H1 (cell line): Measurements from ENCODE around the gene FAM120B. TPM values are rescaled to one million over a fixed set of nuclear protein-coding genes. Genes with fewer than 3 reads are reported as not detected.

Experiments used
- CTCF ChIA-PET: fragments of 300-600 bp; sonication (Branson Sonifier 250); formaldehyde crosslinking; loops from one replicate; lab custom pipeline; 2021; ENCODE audit not compliant: partially characterized antibody; lab: Charles Lee
- POLR2A ChIA-PET: fragments of 300-600 bp; sonication (Branson Sonifier 250); formaldehyde crosslinking; loops from one replicate; lab custom pipeline; 2021; ENCODE audit warnings: inconsistent platforms; ENCODE audit not compliant: partially characterized antibody; lab: Charles Lee
- DNase-seq, 2 experiments: peaks; one replicate each; pipeline versions ENCODE4 v3.0.0 to v3.0.0-alpha.2; 2010 to 2022; ENCODE audit warnings: low spot score in 2 of 2, low read depth in 1 of 2, mixed read lengths in 1 of 2
- FAIRE-seq: peaks from 2 replicates; lab custom pipeline; 2011; peaks lifted over from hg19 to GRCh38; lab: Jason Lieb, UNC
- H2AFZ ChIP-seq: 2 replicates; pipeline ENCODE4 v1.8.1; 2012; ENCODE audit warnings: low read length, inconsistent platforms
- H2AK5ac ChIP-seq: 2 replicates; pipeline ENCODE4 v1.6.1; 2013; ENCODE audit warnings: low read depth, low read length
- H2BK120ac ChIP-seq: replicated peaks from 2 replicates; pipeline ENCODE3; 2013; ENCODE audit warnings: low read depth, low read length, inconsistent platforms
- H2BK12ac ChIP-seq: 2 replicates; pipeline ENCODE4 v1.6.1; 2013; ENCODE audit warnings: low read depth, low read length
- H2BK15ac ChIP-seq: 2 replicates; pipeline ENCODE4 v1.6.1; 2013; ENCODE audit warnings: low read length
- H2BK20ac ChIP-seq: 2 replicates; pipeline ENCODE4 v1.6.1; 2013; ENCODE audit warnings: low read length
- H2BK5ac ChIP-seq: 2 replicates; pipeline ENCODE4 v1.6.1; 2013; ENCODE audit warnings: low read depth, low read length
- H3K14ac ChIP-seq: 2 replicates; pipeline ENCODE4 v1.6.1; 2013; ENCODE audit warnings: inconsistent platforms; ENCODE audit not compliant: insufficient read length
- H3K18ac ChIP-seq: 2 replicates; pipeline ENCODE4 v1.6.1; 2013; ENCODE audit warnings: low read length; ENCODE audit errors: extremely low read depth
- H3K23ac ChIP-seq: 2 replicates; pipeline ENCODE4 v1.6.1; 2013; ENCODE audit warnings: inconsistent platforms; ENCODE audit not compliant: insufficient read length
- H3K23me2 ChIP-seq: 2 replicates; pipeline ENCODE4 v1.6.1; 2013; ENCODE audit warnings: low read depth, low read length
- H3K27ac ChIP-seq: 2 replicates; pipeline ENCODE4 v1.6.1; 2011; ENCODE audit warnings: low read depth, low read length, inconsistent platforms
- H3K27me3 ChIP-seq, 4 experiments: replicated peaks in 1 of 4; 1 replicate in 1 of 4; 2 replicates in 3 of 4; pipeline versions ENCODE4 v1.6.1 to v1.8.1; 2011 to 2013; ENCODE audit warnings: low read length in 3 of 4, mild to moderate bottlenecking in 3 of 4, inconsistent platforms in 2 of 4, mixed read lengths in 2 of 4, moderate library complexity in 1 of 4; ENCODE audit not compliant: control insufficient read depth in 3 of 4, insufficient read depth in 3 of 4; ENCODE audit errors: extremely low read depth in 1 of 4
- H3K36me3 ChIP-seq, 4 experiments: 2 replicates each; pipeline versions ENCODE4 v1.6.1 to v1.8.1; 2011 to 2013; ENCODE audit warnings: mild to moderate bottlenecking in 4 of 4, low read length in 3 of 4, moderate library complexity in 2 of 4, control low read depth in 1 of 4, inconsistent platforms in 1 of 4; ENCODE audit not compliant: insufficient read depth in 4 of 4, control insufficient read depth in 2 of 4
- H3K4ac ChIP-seq: replicated peaks from 2 replicates; pipeline ENCODE3; 2013; ENCODE audit warnings: low read length, low read depth, mixed read lengths, inconsistent platforms; ENCODE audit not compliant: insufficient read length
- H3K4me1 ChIP-seq, 4 experiments: replicated peaks in 1 of 4; 1 replicate in 1 of 4; 2 replicates in 3 of 4; pipeline versions ENCODE4 v1.6.1 to v1.8.1; 2011 to 2013; ENCODE audit warnings: low read length in 3 of 4, inconsistent platforms in 2 of 4, mixed read lengths in 1 of 4; ENCODE audit not compliant: insufficient read depth in 4 of 4, control insufficient read depth in 3 of 4
- H3K4me2 ChIP-seq, 2 experiments: 2 replicates each; pipeline versions ENCODE4 v1.6.1 to v1.8.1; 2011 to 2013; ENCODE audit warnings: low read depth in 2 of 2, low read length in 2 of 2, control low read depth in 1 of 2, inconsistent platforms in 1 of 2, mild to moderate bottlenecking in 1 of 2; ENCODE audit not compliant: insufficient read depth in 1 of 2
- H3K4me3 ChIP-seq, 4 experiments: fragments of 200-600, 300-600 bp in 1 of 4; sonication (generic), shearing (Covaris generic), sonication (Bioruptor Twin) in 1 of 4; 2 replicates each; pipeline versions ENCODE4 v1.5.1 to v1.8.1; 2011 to 2016; ENCODE audit warnings: low read length in 4 of 4, low read depth in 3 of 4, control low read depth in 2 of 4, inconsistent platforms in 2 of 4, mild to moderate bottlenecking in 2 of 4, mixed read lengths in 1 of 4, moderate library complexity in 1 of 4; ENCODE audit not compliant: insufficient read depth in 2 of 4; ENCODE audit errors: extremely low read depth in 1 of 4
- H3K56ac ChIP-seq: replicated peaks from 2 replicates; pipeline ENCODE3; 2013; ENCODE audit warnings: low read depth, mild to moderate bottlenecking, mixed read lengths, low read length, inconsistent platforms; ENCODE audit not compliant: insufficient read length
- H3K79me1 ChIP-seq: 2 replicates; pipeline ENCODE4 v1.6.1; 2013; ENCODE audit warnings: low read depth, low read length, control low read depth
- H3K79me2 ChIP-seq, 2 experiments: 2 replicates each; pipeline versions ENCODE4 v1.6.1 to v1.8.1; 2012 to 2013; ENCODE audit warnings: low read length in 2 of 2, mild to moderate bottlenecking in 2 of 2, inconsistent platforms in 1 of 2; ENCODE audit not compliant: insufficient read depth in 2 of 2, control insufficient read depth in 1 of 2
- H3K9ac ChIP-seq, 4 experiments: replicated peaks in 1 of 4; 1 replicate in 1 of 4; 2 replicates in 3 of 4; pipeline versions ENCODE4 v1.6.1 to v1.8.1; 2011 to 2013; ENCODE audit warnings: low read depth in 3 of 4, low read length in 3 of 4, control low read depth in 2 of 4, mild to moderate bottlenecking in 2 of 4, moderate library complexity in 2 of 4, inconsistent platforms in 1 of 4; ENCODE audit errors: extremely low read depth in 1 of 4
- H3K9me3 ChIP-seq, 2 experiments: 2 replicates each; pipeline versions ENCODE4 v1.6.1 to v1.8.1; 2012 to 2013; ENCODE audit warnings: mild to moderate bottlenecking in 2 of 2, moderate library complexity in 2 of 2, control low read depth in 1 of 2, inconsistent platforms in 1 of 2, low read depth in 1 of 2, low read length in 1 of 2, mixed read lengths in 1 of 2; ENCODE audit not compliant: insufficient read depth in 2 of 2
- H4K20me1 ChIP-seq, 2 experiments: replicated peaks in 1 of 2; 2 replicates each; pipeline versions ENCODE3 to v1.8.1; 2011 to 2013; ENCODE audit warnings: inconsistent platforms in 2 of 2, low read length in 2 of 2, mild to moderate bottlenecking in 1 of 2; ENCODE audit not compliant: insufficient read depth in 2 of 2, control insufficient read depth in 1 of 2
- H4K5ac ChIP-seq: 2 replicates; pipeline ENCODE4 v1.6.1; 2013; ENCODE audit warnings: low read length, low read depth, mixed read lengths, inconsistent platforms; ENCODE audit not compliant: insufficient read length
- H4K8ac ChIP-seq: 2 replicates; pipeline ENCODE4 v1.8.0; 2013; ENCODE audit warnings: mild to moderate bottlenecking, moderate library complexity, low read length, inconsistent platforms; ENCODE audit not compliant: insufficient read depth; ENCODE audit errors: extremely low read depth
- H4K91ac ChIP-seq: replicated peaks from 2 replicates; pipeline ENCODE3; 2013; ENCODE audit warnings: low read length, mixed read lengths, inconsistent platforms; ENCODE audit not compliant: insufficient read length
- CTCF ChIP-seq, 3 experiments: IDR thresholded peaks; 1 replicate in 2 of 3; 2 replicates in 1 of 3; pipeline versions ENCODE4 v1.5.1 to v1.6.1; 2011; ENCODE audit warnings: low read length in 3 of 3, mild to moderate bottlenecking in 3 of 3, inconsistent platforms in 2 of 3, low read depth in 1 of 3, moderate library complexity in 1 of 3; ENCODE audit not compliant: insufficient read depth in 1 of 3; ENCODE audit errors: control extremely low read depth in 1 of 3
- HDAC6 ChIP-seq: IDR thresholded peaks from one replicate; pipeline ENCODE4 v1.7.1; 2012; ENCODE audit warnings: low read depth, mild to moderate bottlenecking, inconsistent platforms, low read length, moderate library complexity
- JUND ChIP-seq: IDR thresholded peaks from 2 replicates; pipeline ENCODE4 v1.6.1; 2011; ENCODE audit warnings: mild to moderate bottlenecking, improper control_type of control experiment, low read length
- POU5F1 ChIP-seq: IDR thresholded peaks from 2 replicates; pipeline ENCODE4 v1.6.1; 2011; ENCODE audit warnings: low read depth, mild to moderate bottlenecking, low read length, moderate library complexity
- SP1 ChIP-seq: IDR thresholded peaks from 2 replicates; pipeline ENCODE4 v1.6.1; 2011; ENCODE audit warnings: low read depth, low read length
- SRF ChIP-seq: IDR thresholded peaks from 2 replicates; pipeline ENCODE4 v1.6.1; 2011; ENCODE audit warnings: mild to moderate bottlenecking, low read depth, low read length, moderate library complexity
- WGBS, 2 experiments: shearing (Covaris generic) in 1 of 2; methylation state at CpG; one replicate each; pipeline versions ENCODE4 v1.1.6 to v1.1.7; 2013 to 2015; ENCODE audit warnings: low lambda C conversion rate in 2 of 2, mixed read lengths in 2 of 2, inconsistent platforms in 1 of 2, low coverage in 1 of 2, missing lambda C conversion rate in 1 of 2; ENCODE audit not compliant: insufficient replicate concordance in 2 of 2, insufficient coverage in 1 of 2, insufficient read length in 1 of 2; ENCODE audit errors: extremely low coverage in 1 of 2, missing lambda C conversion rate in 1 of 2; 5-methylcytosine and 5-hydroxymethylcytosine counted together
- polyA plus RNA-seq, 7 experiments: library from polyadenylated mRNA; depleted of rRNA in 3 of 7; stranded (reverse) in 5 of 7; unstranded in 2 of 7; fragments of >200 nt in 5 of 7; fragments of 200-250 nt in 2 of 7; gene quantifications; 1 replicate in 5 of 7; 2 replicates in 1 of 7; 4 replicates in 1 of 7; pipeline versions ENCODE4 v1.2.1 to v1.2.3, GENCODE V29; 2011 to 2013; ENCODE audit warnings: missing spikeins in 2 of 7, mixed read lengths in 2 of 7
- total RNA-seq: library from RNA; stranded (reverse); fragmentation: NEBNext Ultra II Directional; extraction: Animal tissue kit (Norgen Biotek cat#: 25700); gene quantifications from 2 replicates; pipeline ENCODE4 v1.2.1, GENCODE V29; 2021

FAM120B gene
- total and polyA plus RNA-seq, 2 of the 8 experiments (the other 6 are each of a cell fraction or from before 2014, with no cell fraction given) = 5.1 to 12.5 TPM

GRCh38 chr6:170311696-170312095 lies 5.1 kb downstream of the FAM120B start:
- Histone ChIP-seq H2BK20ac (no peak overlapping the region), H4K91ac (no peak overlapping the region), H2AFZ (no peak overlapping the region), H3K79me2 (peaks cover 0 to 37% of the 10 kb centered on the region in 2 experiments; a peak in 3 of 4 replicates), H3K14ac (no peak overlapping the region), H3K4me2 (no peak overlapping the region), H3K56ac (no peak overlapping the region), H3K4ac (no peak overlapping the region), H4K5ac (no peak overlapping the region), H2BK120ac (no peak overlapping the region), H3K23ac (no peak overlapping the region), H3K27me3 (peaks cover 0 to 11% (median 5%) of the 10 kb centered on the region in 4 experiments; a peak in 6 of 7 replicates), H2BK5ac (no peak overlapping the region), H3K18ac (no peak overlapping the region), H3K27ac (no peak overlapping the region), H2BK15ac (no peak overlapping the region), H2BK12ac (no peak overlapping the region), H4K20me1 (peaks cover 0 to 4% of the 10 kb centered on the region in 2 experiments), H3K79me1 (no peaks in the 10 kb centered on the region; the same call in 1 of the 2 replicates), H3K9me3 (no peaks in the 10 kb centered on the region), H2AK5ac (no peak overlapping the region), H3K4me3 (no peak overlapping the region), H4K8ac (no peak overlapping the region), H3K4me1 (peaks cover 0 to 9% (median 6%) of the 10 kb centered on the region in 4 experiments; a peak in 4 of 7 replicates), H3K23me2 (peaks cover 5% of the 10 kb centered on the region; the same call in 1 of the 2 replicates), H3K9ac (no peak overlapping the region), H3K36me3 (no peaks in the 10 kb centered on the region)
- ChIA-PET CTCF (no interaction called here), POLR2A (no interaction called here)
- FAIRE-seq = no peak
- WGBS, 2 experiments = 83% methylated on average over 5 of the region's 5 CpGs; no CpG with 5 or more reads in 1 of the 2 experiments
- TF ChIP-seq JUND (no peak), CTCF (IDR thresholded peaks at IDR 0.05; ENCODE audit: control extremely low read depth in 1 of 3, insufficient read depth in 1 of 3, low read depth in 1 of 3, low read length in 3 of 3) (no peak), SRF (no peak), HDAC6 (no peak), POU5F1 (no peak), SP1 (no peak)
- no peak for DNase-seq
